Ammon's horn (tissue), 1 donor: Measurements from ENCODE around the gene METTL23.
A peak's percentile ranks its signal among the peaks of the same experiment; 100 is the strongest.
"Not testable (repeated sequence)": the region's sequence is repeated elsewhere in the genome, so short reads cannot be mapped to it uniquely, and the experiment has no call there.

Experiments used
- DNase-seq: peaks from one replicate; pipeline ENCODE4 v3.0.0-alpha.2; 2016; ENCODE audit warnings: low spot score

The METTL23 gene

DNA sequence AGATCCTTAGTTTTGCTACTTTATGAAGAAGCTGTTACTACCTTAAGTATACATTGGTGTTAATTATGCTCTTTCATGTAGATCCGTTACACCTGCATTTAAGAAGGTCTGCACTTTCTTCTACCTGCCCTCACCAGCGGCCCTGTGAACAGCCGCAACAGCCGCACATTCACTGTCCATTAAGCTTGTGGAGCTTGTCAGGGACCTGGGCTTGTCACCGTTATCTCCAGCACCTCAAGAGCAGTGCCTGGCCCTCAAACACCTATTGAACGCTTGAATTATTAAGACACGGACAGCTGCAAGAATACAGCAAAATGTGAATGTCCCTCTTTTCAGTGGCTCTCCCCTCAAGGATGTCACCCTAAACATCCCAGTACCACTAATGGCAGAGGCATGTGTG, 12.9 kb upstream of the METTL23 start:
- DNase-seq: no peak

DNA sequence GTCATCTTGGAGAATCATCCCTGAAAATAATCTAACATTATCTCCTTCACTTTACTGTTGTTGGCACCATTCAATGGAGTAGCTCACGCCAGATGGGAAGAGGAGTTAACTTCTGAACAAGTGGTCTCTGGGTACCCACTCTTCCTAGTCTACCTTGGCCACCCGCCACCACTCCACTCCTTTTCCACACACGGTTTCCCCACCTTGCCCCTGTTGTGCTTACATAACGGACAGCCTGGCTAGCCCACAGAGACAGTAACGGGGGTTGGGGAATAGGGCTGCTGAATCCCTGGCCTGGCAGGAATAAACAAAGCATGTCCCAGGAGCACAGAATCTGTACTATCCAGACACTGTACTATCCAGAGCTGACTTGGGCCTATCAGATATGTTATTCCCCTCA, 12.3 kb upstream of the METTL23 start:
- DNase-seq: no peak

DNA sequence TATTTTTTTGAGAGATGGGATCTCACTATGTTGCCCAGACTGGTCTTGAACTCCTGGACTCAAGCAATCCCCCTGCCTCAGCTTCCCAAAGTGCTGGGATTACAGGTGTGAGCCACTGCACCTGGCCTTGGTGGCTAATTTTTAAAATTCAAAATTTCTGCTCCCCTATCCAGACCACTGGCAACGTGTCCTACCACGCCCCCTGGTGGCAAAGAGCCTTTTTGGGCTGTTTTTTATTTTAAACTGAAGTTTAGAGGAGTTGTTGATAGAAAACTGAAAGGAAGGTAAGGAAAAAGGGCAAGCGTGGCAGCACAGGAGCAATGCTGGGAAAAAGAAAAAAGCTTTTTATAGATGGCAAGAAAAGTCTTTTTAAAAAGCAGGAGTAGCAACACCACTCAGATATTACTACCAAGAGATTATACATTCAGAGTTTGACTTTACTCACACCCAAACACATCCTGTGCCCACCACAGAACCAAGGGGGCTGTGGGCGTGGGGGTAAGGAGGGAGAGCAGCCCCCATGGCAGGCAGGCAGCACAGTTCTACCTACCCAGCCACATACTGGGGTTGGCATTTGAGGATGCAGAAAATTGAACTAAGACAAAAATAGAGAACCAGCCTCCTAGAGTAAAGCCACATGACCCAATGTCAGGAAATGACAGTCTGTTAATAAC, 11.7 kb upstream of the METTL23 start:
- no peak for DNase-seq

DNA sequence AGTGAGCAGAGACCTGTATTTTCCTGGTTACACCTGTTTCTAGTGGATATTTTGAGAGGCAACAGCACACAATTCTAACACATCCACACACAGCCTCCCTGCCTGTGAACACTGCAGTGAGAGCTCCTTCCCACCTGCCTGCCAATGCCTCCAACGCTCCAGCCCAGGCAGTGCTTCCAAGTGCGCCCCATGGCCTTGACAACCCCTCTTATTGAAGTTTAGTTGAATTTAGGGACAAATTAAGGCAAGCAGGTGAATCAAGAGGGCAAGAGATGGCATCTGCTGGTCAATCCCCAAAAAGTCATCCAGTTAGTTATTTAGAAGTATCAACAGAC, 11.2 kb upstream of the METTL23 start:
- no peak for DNase-seq

DNA sequence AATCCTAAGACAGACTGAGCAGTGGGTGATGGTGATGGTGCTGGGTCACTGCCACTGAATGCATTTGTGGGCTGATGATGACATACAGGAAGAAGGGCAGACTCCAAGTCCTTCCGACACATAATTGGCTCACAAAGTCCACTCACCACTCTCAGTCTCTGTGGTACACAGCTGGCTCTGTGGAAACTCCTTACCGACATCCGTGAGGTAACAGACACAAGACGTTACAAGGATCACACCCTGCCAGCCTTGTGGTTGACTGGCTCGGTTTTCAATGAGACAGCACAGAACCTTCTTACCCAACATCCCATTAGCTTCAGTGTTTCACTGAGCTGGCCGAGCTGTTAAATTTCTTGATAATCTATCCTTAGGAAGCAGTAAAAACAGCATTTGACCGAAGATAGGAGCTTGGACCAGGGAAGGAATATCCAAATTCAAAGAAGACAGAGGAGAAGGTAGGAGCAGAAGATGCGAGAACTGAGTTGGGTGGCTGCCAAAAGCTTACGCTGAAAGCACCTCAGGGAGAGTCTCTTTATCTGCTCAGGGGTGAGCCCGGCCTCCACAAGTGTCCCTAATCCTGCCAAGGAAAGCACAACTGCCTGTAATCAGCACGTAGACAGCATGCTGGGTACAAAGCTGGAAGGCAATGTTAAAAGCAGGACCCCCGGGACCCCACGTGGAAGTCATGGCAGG, 10.3 kb upstream of the METTL23 start:
- DNase-seq: no peak

DNA sequence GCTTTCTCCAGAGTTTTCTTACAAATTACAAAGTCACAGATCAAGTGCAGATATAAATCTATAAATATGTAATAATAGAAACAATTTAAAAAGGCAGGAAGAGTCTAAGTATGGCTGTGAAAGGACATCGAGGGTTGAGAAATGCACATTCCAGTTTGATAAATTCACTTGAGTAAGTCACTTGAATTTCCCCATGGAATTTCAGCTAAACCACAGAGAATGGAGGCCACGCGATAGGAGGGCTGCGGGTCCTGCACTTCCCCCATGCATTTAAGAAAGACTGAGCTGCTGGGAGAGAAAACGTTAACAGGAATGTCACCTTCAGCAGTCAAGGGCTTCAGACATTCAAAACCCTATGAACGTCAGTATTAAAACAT, 9.8 kb upstream of the METTL23 start:
- DNase-seq: no peak

DNA sequence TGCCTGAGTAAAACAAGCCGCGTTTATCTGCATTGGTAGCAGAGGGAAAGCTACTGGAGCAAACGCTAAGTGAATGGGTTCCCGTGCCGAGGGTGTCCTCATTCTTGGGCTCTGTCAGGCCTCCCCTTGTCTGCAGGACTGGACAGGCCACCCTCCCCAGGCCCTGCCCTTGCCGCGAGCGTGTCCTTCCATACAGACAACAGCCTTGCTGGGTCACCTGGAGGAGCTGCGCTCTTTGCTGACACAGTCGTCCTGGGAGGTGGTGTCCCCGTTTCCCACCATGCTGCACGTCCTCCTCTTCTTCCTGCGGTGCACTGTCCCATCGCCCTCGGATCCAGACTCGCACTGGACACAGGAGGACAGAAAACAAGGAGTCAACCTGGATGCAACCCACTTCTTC, 8.1 kb upstream of the METTL23 start:
- DNase-seq: no peak

DNA sequence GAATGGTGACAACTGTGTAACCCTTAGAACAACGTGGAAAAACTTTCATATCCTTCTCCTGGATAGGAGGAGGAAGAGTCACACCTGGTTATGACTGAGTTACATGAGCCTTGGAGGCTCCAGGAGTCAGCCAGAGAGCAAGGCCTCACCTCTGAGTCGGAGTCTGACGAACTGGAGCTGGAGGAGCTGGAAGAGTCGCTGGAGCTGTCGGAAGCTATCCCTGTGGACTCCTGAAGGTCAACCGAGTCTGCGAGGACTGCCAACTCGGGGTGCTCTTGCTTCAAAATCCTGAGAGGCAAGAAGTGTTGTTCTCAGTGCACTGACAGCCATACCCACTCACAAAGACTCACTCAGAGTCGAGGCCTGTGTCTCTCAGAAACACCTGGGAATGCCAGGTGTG, 6.4 kb upstream of the METTL23 start:
- DNase-seq: no peak

DNA sequence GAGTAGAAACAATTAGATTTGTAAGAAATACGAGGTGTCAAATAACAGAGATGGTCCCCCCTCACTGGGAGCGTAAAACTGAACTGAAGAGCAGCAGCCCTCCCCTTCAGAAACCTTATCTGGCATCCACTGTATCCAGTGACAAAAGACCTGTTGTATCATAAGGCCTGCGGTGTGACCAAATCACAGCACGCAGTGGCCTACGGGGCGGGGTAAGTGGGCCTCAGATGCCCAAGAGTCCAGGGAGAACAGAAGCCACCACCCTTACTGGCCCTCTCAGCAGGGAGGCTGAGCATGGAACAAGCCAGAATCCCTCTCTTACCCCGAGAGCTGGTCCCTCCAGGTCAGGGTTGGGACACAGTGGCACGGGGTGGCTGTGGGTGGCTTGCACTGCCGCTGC, 5.7 kb upstream of the METTL23 start:
- no peak for DNase-seq

DNA sequence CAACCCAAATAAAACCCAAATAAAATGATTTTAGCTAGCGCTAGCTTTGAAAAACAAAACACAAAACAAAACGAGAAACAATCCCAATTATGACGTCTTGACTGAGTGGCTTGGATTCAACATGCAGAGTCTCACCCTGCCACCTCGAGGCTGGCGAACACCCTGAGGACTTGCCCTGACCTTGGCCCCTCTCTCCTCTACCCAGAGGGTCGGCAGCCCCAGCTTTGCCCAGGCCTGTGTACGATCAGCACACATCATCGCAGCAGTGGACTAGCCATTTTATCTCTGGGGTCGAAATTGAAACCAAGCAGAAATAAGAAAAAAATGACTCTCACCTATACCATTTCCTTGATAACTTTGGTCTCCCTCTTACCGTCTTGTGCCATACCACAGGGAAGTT, 5.2 kb upstream of the METTL23 start:
- DNase-seq: no peak

DNA sequence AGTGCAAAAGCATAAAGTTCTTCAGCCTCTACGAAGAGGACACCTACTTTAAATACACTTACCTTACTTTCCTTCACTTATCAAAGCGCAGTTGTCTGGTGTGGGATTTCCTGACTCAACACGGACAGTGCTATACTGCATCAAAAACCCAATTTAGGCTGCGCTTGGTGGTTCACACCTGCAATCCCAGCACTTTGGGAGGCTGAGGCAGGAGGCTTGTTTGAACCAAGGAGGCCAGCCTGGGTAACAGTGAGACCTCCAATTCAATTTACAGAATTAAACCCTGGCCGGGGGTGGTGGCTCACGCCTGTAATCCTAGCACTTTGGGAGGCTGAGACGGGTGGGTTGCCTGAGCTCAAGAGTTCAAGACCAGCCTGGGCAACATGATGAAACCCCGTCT, 4.4 kb upstream of the METTL23 start:
- no peak for DNase-seq

DNA sequence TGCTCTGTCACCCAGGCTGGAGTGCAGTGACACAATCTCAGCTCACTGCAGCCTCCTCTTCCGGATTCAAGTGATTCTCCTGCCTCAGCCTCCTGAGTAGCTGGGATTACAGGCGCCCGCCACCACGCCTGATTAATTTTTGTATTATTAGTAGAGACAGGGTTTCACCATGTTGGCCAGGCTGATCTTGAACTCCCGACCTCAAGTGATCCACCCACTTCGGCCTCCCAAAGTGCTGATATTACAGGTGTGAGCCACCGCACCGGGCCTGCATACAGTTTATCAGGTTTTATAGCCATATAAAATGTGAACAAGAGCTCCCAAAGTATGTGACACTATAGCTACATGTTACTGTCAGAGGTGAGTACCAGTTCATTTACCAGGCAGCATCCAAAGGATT, 3.7 kb upstream of the METTL23 start:
- not testable (repeated sequence) for DNase-seq

DNA sequence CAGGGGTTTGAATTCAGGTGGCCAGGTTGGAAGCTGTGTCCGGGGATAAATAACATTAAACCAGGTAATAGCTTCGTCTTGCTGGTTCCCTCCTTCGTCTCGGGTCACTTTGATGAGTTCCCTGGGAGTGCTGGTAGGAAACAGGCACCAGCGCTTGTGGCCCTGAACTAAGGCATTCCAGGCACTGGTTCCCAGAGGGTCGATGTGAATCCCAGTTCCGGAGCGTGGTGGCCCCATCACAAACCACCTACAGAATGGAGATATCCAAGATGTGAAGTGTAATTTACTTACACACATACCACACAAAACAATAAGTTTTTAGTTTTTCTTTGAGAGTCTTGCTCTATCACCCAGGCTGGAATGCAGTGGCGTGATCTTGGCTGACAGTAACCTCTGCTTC, 2.8 kb upstream of the METTL23 start:
- no peak for DNase-seq

DNA sequence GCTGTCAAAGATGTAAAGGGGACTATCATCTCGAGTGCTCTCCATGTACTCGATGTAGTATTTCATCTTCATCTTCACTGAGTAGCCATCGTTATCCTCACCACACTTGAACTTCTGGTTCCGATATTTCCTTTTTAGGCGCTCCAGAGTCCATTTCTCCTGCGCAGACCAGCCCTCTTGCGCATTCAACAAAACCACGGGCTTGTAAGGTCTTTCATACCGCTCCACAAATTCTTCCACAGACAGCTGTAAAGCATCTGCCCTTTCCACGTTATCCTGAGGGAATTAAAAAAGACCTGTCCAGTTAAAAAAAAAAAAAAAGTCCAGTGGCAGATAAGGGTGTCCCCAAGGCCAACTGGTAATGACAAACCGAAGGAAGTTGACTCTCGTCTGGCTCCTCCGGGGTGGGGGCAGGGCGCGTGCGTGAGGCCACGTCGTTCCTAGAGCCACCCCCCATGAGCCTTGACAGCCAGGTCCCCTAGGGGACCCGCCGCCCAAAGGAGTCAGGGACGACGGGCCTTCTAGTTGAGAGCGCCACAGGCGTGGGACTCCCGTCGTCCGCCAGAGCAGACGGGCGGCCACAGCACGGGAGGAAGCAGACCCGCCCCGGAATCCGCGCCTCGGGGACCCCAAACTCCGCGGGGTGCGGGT, 934 bp upstream of the METTL23 start:
- DNase-seq: peak; percentile 72

DNA sequence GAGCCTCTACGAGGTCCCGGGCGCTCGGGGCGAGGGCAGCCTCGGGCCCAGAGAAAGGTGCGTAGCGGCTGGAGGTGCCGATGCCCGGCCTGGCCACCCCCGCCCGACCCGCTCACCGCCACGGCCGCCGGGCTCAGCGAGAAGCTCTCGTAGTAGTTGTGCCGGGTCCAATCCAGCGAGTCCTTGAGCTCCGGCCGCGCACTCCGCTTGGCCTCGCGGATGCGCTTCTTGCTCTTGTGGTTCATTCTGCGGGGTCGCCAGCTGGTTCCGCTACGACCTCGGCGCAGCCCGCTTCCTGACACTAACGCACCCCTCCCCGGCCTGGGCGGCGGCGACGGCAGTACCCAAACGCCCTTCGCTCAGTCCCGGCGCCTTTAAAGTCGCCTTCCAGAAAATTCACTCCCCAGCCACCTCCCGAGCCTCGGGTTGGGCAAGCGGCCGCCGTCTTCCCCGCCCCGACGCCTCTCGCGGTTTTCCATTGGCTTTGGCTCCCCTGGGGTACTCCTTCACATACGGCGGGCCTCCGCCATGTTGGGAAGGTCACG, 336 bp upstream of the METTL23 start, which contains the start of gene JMJD6:
TSS of gene JMJD6 (minus strand) at position 376 of the 545 bp plus-strand sequence. CDS start at position 245, 131 bp downstream.
- peak; percentile 96 for DNase-seq

DNA sequence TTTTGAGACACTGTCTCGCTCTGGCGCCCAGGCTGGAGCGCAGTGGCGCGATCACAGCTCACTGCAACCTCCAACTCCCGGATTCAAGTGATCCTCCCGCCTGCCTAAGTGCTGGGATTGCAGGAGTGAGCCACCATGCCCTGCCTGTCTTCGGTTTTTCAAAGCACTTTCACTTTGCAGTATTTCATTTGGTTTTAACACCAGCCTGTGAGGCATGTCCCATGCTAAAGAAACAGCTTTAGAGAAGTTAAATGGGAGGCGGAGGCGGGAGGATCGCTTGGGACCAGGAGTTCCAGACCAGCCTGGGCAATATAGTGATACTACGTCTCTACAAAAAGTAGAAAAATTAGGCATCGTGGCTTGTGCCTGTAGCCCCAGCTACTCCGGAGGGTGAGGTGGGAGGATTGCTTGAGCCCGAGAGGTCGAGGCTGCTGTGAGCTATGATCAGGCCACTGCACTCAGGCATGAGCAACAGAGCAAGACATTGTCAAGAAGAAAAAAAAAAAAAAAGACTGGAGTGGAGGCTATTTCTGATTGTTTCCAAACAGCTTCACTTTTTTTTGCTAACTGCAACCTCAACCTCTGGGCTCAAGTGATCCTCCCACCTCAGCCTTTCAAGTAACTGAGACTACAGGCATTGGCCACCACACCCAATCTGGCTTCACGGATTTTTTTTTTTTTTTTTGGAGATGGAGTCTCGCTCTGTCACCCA, 1.3 kb downstream of the METTL23 start:
- DNase-seq: no peak

DNA sequence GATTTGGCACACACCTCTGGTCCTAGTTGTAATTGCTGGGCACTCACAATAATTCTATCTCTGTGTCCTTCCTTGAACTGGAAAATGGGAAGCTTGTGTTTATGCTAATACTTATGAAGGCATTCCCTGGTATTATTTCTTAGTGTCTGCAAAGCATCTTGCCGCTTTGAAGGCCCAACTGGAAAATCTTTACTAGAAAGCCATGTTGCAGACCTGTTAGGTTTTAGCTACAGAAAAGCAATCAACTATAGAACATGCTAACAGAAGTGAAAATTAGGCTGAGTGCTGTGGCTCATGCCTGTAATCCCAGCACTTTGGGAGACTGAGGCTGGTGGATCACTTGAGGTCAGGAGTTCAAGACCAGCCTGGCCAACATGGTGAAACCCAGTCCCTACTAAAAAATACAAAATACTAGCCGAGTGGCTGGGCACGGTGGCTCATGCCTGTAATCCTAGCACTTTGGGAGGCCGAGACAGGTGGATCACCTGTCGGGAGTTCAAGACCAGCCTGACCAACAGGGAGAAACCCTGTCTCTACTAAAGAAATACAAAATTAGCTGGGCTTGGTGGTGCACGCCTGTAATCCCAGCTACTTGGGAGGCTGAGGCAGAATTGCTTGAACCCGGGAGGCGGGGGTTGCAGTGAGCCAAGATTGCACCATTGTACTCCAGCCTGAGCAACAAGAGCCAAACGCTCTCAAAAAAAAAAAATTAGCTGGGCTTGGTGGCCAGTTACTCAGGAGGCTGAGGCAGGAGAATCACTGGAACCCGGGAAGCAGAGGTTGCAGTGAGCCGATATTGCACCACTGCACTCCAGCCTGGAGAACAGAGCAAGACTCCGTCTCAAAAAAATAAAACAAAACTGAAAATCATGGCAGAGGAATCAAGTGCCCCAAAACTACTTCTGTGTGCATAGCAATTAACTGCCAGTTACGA, 5.4 kb downstream of the METTL23 start:
- not testable (repeated sequence) for DNase-seq

DNA sequence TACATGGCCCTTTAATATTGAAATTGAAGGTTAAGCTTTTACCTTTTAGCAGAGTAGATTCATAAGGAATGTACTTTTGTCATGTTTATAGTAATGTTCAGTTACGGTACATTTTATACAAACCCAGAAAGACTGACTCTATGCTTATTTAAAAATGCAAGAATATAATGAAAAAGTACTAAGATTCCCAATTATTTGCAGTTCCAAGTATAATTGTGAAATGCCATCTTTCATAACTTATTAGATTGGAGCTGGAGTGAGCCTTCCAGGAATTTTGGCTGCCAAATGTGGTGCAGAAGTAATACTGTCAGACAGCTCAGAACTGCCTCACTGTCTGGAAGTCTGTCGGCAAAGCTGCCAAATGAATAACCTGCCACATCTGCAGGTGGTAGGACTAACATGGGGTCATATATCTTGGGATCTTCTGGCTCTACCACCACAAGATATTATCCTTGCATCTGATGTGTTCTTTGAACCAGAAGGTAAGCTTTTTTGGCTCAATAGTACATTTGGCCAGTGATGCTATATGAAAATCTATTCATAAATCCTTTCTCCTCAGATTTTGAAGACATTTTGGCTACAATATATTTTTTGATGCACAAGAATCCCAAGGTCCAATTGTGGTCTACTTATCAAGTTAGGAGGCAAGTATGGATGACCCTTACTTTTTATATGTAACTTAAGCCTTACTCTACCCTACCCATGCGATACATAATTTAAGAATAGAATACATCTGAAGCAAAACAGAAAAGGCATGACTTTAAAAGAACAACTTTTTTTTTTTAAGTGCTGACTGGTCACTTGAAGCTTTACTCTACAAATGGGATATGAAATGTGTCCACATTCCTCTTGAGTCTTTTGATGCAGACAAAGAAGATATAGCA, 6.3 kb downstream of the METTL23 start:
- DNase-seq: no peak

DNA sequence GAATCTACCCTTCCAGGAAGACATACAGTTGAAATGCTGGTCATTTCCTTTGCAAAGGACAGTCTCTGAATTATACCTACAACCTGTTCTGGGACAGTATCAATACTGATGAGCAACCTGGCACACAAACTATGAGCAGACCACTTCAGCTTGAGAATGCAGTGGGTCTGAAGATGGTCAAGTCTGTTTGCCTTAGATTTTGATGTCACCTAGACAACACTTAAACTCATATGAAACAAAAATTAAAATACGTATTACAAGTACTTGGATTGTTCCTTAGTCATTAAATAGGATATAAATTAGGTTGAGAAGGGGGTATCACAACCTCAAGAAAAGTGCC, 6.9 kb downstream of the METTL23 start:
- no peak for DNase-seq

DNA sequence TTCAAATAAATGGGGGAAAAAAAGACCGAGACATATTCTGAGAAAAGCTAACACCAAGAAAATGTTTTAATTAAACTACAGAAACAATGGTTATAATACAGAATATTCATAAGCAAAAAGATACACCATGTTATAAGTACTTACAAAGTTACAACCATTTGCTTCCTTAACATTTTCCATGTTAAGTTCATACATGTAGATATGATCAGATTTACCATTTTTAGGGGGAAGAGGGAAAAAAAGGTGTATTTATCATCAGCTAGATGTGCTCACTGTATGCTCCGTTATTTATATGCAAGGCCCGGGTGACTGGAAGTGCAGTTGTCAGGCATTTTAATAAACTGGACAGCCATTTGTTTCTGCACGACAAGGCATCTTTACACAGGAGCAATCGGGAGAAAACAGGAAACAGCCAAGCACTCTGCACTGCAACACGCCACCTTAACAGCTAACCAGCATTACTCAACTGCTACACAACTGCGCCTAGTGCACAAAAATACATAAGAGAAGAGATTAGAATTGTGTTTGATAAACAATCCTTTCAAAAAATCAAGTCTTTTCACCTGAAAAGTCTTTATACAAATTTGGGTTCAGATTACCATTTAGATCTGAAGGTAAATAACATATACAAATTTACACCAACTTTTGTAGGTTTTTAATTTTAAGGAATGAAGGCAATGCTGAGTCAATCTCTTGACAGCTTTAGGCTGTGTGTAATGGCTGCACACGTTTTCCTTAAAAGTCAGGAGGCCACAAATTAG, 7.6 kb downstream of the METTL23 start:
- DNase-seq: peak; percentile 25
